ENCODE results near the gene TJP3. TPM values are rescaled to one million over a fixed set of nuclear protein-coding genes. Genes with fewer than 3 reads are reported as not detected.
"Not testable (repeated sequence)": the region's sequence is repeated elsewhere in the genome, so short reads cannot be mapped to it uniquely, and the experiment has no call there.

The TJP3 gene
- not detected in 2 replicates for polyA plus RNA-seq (2014; cell fraction: cytosol; rRNA removed)
- polyA plus RNA-seq (2014; cell fraction: nucleus; rRNA removed): not detected in 2 replicates

GRCh38 chr19:3708207-3708931 is at the start of gene TJP3:
TSS of gene TJP3 (plus strand) at chr19:3708384. CDS start at chr19:3728433, 20,049 bp downstream.
- DNase-seq (ENCODE audit: low spot score): no peak

GRCh38 chr19:3658870-3659745 is 49.1 kb upstream of the TJP3 start:
- no peak for DNase-seq (ENCODE audit: low spot score)

GRCh38 chr19:3659746-3660112 is 48.5 kb upstream of the TJP3 start:
- DNase-seq (ENCODE audit: low spot score): no peak

- DNase-seq (ENCODE audit: low spot score): no peak
These were observed 47.5 kb upstream of the TJP3 start for GRCh38 chr19:3660493-3661219.

GRCh38 chr19:3661284-3662238 is 46.6 kb upstream of the TJP3 start:
- no peak for DNase-seq (ENCODE audit: low spot score)

GRCh38 chr19:3663838-3664237 is 44.3 kb upstream of the TJP3 start:
- DNase-seq (ENCODE audit: low spot score): no peak

GRCh38 chr19:3664879-3665642 is 43.1 kb upstream of the TJP3 start:
- no peak for DNase-seq (ENCODE audit: low spot score)

- no peak for DNase-seq (ENCODE audit: low spot score)
These were observed 42.3 kb upstream of the TJP3 start for GRCh38 chr19:3665681-3666544.

GRCh38 chr19:3666545-3666856 is 41.7 kb upstream of the TJP3 start:
- not testable (repeated sequence) for DNase-seq (ENCODE audit: low spot score)

- no peak for DNase-seq (ENCODE audit: low spot score)
These were observed 41.0 kb upstream of the TJP3 start for GRCh38 chr19:3667037-3667638.

- no peak for DNase-seq (ENCODE audit: low spot score)
These were observed 40.4 kb upstream of the TJP3 start for GRCh38 chr19:3667766-3668165.

GRCh38 chr19:3668331-3669081 is 39.7 kb upstream of the TJP3 start:
- no peak for DNase-seq (ENCODE audit: low spot score)

- DNase-seq (ENCODE audit: low spot score): no peak
These were observed 38.9 kb upstream of the TJP3 start for GRCh38 chr19:3669082-3669946.

GRCh38 chr19:3669947-3670795 is 38.0 kb upstream of the TJP3 start:
- DNase-seq (ENCODE audit: low spot score): no peak

- no peak for DNase-seq (ENCODE audit: low spot score)
These were observed 37.1 kb upstream of the TJP3 start for GRCh38 chr19:3670796-3671679.
